A673 (cell line): ENCODE measurements around the gene ZNF555.

Experiments
- EZH2 ChIP-seq: fragments of 200-600 bp; sonication (generic); IDR thresholded peaks from 2 replicates; pipeline ENCODE4 v1.6.1; 2017; ENCODE audit warnings: borderline replicate concordance, low read depth, mild to moderate bottlenecking, mixed read lengths, antibody characterized with exemption, low read length; ENCODE audit not compliant: poor library complexity, severe bottlenecking
- TF ChIP-seq, protein P1 (sequence below): fragments of 300-800, 200-600 bp; sonication (generic); conservative IDR thresholded peaks from 2 replicates; pipeline ENCODE4 v1.5.1; 2017; ENCODE audit warnings: low read depth, mild to moderate bottlenecking, antibody characterized with exemption, low read length, moderate library complexity, mixed read lengths

DNA sequence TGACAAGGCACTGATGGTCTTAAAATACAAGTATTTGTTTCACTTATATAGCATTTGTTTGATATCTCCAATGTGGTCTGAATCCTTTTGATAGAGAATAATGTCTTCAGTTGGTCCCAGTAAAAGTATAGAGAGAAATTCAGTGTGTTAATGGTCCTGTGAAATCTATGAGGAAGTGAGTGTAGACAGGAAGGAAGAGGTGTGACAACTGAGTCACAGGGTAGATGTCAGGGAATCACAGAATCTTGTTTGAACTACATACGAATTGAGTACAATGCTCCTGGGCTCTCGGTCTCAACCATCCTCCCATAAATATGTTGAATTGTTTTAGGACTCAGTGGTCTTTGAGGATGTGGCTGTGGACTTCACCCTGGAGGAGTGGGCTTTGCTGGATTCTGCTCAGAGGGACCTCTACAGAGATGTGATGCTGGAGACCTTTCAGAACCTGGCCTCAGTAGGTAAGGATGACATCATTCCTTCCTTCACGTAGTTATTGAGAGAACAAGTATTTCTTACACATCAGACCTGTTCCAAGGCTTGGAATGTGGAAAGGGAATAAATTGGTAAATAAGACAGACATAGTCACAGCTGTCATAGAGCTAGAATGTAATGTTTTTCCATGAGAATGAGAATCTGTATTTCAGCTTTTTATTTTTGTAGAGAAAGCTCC lies 9.1 kb downstream of the ZNF555 start:
- no peak for TF ChIP-seq EZH2
- TF ChIP-seq, protein P1, sequence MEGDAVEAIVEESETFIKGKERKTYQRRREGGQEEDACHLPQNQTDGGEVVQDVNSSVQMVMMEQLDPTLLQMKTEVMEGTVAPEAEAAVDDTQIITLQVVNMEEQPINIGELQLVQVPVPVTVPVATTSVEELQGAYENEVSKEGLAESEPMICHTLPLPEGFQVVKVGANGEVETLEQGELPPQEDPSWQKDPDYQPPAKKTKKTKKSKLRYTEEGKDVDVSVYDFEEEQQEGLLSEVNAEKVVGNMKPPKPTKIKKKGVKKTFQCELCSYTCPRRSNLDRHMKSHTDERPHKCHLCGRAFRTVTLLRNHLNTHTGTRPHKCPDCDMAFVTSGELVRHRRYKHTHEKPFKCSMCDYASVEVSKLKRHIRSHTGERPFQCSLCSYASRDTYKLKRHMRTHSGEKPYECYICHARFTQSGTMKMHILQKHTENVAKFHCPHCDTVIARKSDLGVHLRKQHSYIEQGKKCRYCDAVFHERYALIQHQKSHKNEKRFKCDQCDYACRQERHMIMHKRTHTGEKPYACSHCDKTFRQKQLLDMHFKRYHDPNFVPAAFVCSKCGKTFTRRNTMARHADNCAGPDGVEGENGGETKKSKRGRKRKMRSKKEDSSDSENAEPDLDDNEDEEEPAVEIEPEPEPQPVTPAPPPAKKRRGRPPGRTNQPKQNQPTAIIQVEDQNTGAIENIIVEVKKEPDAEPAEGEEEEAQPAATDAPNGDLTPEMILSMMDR: no peak
